HG03045 (cell line): ENCODE data around the gene LEKR1.
A peak's percentile ranks its signal among the peaks of the same experiment; 100 is the strongest.

ENCODE experiments used
- ATAC-seq: cut with Tn5 transposase; IDR thresholded peaks from one replicate; pipeline ENCODE4 v1.9.1; 2021; ENCODE audit warnings: mild to moderate bottlenecking, moderate library complexity; ENCODE audit not compliant: unreplicated experiment

Gene LEKR1

GRCh38 chr3:156973954-156974353, 147.8 kb downstream of the LEKR1 start:
- ATAC-seq: no peak

DNA sequence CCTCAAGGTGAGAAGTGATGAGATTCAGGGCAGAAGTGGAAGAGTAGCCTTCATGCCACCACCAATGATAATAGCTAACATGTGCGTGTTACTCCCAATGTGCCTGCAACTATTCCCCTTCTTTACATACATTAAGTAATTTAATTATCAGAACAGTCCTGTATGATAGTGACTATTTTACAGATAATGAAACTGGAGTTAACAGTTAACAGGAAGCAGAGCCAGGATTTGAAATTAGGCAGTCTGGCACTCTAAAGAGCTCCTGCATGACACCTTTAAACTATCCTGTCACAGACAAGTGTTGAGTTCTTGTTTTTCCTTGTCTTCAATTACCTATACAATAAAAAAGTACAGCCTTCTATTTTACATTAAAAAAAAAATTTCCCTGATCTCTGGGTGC, 148.8 kb downstream of the LEKR1 start:
- ATAC-seq: no peak

- no peak for ATAC-seq
Observed at GRCh38 chr3:156975721-156976120, 149.6 kb downstream of the LEKR1 start.

- ATAC-seq: no peak
Observed at GRCh38 chr3:156976933-156977332, 150.8 kb downstream of the LEKR1 start.

DNA sequence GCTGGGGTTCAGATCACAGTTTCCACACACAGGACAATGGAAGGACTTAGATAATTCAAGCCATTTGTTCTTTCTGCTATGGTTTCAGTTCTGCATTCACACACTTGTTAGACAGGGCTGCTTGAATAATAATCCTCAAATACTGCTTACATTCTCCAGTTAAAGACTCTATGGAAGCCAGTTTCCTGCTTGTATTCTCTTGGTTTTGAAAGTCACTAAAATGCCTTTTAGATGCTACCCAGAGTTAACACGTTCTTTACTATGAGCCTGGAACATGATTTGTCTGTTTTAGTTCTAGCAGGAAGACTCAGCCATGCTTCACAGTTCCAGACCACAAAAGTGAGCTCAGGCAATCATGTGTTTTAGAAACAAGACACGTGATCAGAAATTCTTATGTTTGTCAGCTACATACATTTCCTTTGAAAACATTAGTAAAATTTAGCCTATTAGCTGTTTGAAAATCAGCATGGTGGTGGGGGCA, 152.4 kb downstream of the LEKR1 start:
- ATAC-seq: peak; percentile 87

DNA sequence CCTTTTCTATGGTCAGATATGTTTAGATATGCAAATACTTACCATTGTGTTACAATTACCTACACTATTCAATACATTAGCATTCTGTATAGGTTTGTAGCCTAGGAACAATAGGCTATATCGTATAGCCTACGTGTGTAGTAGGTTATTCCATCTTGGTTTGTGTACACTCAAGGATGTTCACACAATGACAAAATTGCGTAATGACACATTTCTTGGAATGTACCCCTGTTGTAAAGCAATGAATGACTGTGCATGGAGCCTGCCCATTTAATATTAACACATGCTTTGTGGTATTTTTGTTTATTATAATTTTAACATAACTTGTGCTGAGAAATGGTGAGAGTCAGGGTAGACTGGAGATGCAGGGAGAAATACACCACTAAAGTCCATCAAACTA, 154.9 kb downstream of the LEKR1 start:
- no peak for ATAC-seq

GRCh38 chr3:156983559-156983958, 157.4 kb downstream of the LEKR1 start:
- ATAC-seq: no peak

GRCh38 chr3:156985711-156986110, 159.6 kb downstream of the LEKR1 start:
- ATAC-seq: no peak

- no peak for ATAC-seq
Observed at GRCh38 chr3:156987946-156988345, 161.8 kb downstream of the LEKR1 start.

DNA sequence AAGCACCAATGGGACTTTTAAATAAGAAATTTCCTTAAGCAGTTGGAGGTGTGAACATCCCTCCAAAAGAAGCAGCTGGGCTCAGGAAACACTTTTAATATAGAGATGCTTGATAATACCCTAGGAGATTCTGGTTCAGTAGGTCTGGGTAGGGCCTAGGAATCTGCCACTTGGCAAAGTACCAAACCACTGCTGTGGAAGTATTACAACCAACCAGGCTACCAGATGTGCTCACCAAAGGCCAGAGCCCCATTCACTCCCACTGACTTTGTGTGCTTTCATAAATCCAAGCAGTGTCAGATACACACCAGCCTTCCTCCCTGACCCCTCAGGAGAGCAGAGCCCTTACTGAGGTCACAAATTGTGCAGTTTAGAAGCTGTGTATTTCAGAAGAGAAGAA, 171.2 kb downstream of the LEKR1 start:
- ATAC-seq: no peak

DNA sequence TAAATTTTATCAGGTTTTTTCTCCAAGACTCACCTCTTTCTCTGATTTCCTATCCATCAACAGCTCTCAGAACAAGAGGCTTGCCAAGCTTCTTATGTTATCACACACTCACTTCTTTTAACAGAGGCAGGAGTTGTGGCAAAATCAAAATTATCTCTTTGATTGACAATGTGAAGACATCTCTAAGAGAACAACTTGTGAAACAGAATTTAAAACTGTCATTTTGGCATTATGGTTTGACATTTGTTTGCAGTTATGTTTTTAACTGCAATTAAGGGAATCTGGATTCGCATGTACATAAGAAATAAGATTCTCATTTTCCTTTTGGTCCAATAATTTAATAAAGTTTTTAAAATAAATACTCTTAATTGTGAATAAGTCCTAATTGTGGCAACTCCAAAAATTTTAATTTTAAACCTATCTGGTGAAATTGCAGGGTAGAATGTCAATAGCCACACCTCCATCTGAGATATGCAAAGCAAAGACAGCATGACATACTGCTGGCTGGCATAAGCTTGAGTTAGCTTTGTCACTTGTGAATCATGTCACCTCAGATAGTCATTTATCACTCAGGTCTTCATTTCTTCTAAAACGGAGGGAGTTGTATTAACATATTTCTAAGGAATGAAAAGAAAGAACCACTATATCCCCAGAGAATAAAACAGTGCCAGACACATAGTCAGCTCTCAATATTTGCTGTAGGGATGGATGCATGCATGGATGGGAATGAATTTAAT, 175.2 kb downstream of the LEKR1 start:
- ATAC-seq: no peak

DNA sequence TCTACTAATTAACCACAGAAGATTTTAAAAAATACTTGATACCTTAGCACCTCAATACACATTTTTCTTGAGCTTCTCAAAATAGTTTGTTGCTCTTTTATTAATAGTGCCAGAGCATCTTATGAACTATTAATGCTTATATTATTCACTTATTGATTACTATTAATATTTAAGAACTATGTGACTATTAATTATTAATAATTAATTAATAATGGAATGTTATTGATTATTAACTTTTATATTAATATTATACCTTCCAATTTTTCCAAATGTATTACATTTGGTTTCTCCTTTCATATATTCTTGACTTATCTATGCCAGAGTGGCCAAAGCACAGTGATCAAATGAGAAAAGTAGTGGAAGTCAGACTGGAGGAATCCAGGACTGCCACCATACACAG, 195.5 kb downstream of the LEKR1 start:
- no peak for ATAC-seq

DNA sequence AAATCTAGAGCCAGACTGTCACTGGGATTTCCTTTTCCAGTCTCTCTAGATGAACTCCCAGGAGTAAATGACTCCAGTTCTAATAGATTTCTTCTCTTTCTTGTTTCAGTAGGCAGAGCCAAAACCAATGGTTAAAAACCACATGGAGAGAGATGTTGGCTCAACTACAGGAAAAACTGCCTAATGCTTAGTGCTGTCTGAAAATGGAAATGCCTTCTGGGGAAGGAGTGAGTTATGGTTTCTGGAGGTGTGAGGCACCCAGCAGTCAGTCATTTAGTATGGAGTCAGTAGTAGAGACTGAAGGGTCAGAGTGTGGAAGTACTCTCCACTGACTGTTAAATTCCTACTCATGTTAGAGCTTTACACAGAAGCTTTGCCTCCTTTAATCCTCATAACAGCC, 197.1 kb downstream of the LEKR1 start:
- no peak for ATAC-seq

DNA sequence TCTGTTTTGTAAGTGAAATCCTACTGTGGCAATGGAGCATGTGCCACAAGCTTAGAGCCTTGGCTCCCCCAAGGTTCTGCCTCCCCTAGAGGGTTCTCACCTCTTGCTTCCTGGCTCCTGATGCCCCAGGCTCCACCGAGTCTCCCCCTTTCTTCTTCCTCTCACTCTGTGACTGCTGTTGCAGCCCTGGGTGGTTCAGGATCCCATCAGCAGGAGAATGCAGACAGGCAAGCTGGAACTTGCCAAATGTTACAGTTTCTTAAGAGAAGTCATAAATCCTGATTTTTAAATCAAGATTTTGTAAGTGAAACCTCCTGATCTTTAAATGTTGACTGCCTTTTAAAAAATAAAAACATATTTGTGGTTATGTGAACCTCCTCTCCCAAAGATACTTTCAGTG, 199.9 kb downstream of the LEKR1 start:
- ATAC-seq: no peak

DNA sequence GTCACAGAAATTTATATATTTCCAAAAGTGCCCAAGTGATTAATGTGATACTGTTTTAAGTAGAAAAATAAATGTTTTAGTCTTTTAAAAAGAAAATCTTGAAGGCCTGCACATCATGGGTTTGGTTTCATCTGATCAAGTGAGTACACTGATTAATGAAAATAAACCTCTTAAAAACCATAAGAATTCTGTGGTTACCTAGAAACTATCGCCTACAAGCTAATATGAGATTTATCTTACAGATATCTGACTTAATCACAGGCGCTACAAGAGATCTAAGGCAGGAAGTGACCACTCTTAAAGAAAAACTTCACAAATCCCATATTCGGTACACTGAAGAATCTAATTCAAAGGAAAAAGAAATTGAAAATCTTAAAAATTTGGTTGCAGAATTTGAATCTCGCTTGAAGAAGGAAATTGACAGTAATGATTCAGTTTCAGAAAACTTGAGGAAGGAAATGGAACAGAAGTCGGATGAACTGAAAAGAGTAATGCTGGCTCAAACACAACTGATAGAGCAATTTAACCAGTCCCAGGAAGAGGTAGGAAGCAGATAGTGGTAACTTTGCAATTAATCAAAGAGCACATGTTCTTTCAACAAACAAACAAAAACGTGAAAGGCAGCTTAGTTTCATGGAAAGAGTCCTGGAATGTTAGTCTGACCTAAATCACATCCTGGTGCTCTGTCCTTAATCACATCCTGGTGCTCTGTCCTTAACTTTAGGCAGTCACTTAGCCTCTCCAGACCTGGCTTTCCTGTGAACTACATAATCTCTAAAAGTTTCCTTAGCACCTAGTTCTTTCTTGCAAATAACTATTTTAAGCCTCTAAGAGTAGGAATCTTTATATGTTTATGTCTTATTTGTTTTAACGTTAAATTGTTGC, 201.9 kb downstream of the LEKR1 start:
- ATAC-seq: no peak

GRCh38 chr3:157029365-157029790, 203.2 kb downstream of the LEKR1 start:
- ATAC-seq: no peak

DNA sequence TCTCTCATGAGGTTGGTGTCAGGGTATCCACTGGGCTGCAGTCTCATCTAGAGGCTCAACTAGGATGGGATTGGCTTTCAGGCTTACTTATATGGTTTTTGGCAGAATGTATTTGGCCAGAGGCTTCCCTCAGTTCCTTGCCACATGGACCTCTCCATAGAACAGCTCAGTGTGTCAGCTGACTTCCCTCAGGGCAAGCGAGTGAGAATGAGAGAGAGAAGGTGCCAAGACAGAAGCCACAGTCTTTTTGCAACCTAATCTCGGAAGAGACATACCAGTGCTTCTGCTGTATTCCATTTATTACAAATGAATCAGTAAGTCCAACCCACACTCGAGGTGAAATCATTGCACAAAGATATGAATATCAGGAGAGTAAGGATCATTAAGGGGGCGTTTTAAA, 204.6 kb downstream of the LEKR1 start:
- ATAC-seq: no peak

DNA sequence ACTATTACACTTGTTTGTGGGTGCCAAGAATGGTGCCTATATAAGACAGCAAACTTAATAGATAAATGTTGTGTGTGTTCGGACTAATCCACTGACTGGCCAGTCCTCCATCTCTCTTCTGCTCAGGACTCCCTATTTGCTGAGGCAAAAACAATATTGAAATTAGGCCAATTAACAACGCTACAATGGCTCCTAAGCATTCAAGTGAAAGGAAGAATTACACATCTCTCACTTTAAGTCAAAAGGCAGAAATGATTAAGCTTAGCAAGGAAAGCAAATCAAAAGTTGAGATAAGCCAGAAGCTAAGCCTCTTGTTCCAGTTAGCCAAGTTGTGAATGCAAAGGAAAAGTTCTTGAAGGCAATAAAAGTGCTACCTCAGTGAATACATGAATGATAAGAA, 206.8 kb downstream of the LEKR1 start:
- no peak for ATAC-seq

DNA sequence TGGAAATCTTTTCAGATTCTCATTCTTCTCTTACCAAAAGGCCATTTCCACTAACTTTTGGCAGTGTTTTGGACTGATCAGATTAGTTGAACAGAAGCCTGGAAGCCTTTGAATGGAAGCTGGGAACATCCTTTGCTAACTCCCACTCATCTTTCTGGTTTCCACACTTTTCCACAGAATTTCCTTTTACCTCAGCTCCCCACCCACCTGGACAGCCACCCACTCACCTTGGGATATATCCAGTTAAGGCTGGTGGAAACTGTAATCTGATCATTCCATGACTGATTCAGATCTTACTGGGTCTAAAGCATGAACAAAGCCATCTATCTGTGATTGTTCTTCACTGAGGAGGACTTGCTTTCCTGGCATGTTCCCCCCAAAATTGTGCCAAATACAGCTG, 214.3 kb downstream of the LEKR1 start:
- ATAC-seq: no peak

DNA sequence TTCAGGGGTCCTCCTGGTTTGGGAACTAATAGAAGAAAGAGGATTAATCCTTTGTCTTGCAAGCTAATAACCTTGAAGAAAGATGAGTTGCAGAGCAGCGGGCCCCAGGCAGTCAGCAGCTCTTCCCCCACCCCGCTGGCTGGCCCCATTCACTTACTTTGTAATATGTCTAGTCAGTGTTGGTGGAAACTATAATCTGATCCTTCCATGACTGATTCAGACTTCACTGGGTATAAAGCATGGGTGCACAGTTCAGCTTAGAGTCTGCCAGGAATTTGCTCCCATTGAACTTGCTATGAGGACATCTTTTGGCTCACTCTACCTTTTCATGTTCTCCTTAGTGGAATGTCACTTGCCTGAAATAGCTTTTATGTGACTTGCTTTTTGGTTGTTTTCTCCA, 216.1 kb downstream of the LEKR1 start:
- no peak for ATAC-seq

- no peak for ATAC-seq
Observed at GRCh38 chr3:157043771-157044170, 217.6 kb downstream of the LEKR1 start.

GRCh38 chr3:157045238-157045850, 219.2 kb downstream of the LEKR1 start:
- ATAC-seq: no peak
